Measurements from ENCODE around the gene ARAP1.

- TF ChIP-seq POLR2A (IDR thresholded peaks at IDR 0.05) (no peak), CTCF (IDR thresholded peaks at IDR 0.05) (no peak)
Measured at GRCh38 chr11:72693271-72693968, 58.8 kb downstream of the ARAP1 start.
